ENCODE results near the gene TTLL6. TPM values are rescaled to one million over a fixed set of nuclear protein-coding genes. Genes with fewer than 3 reads are reported as not detected.

Gene TTLL6
- total RNA-seq, 1 donor from 2014 or later: not detected

DNA sequence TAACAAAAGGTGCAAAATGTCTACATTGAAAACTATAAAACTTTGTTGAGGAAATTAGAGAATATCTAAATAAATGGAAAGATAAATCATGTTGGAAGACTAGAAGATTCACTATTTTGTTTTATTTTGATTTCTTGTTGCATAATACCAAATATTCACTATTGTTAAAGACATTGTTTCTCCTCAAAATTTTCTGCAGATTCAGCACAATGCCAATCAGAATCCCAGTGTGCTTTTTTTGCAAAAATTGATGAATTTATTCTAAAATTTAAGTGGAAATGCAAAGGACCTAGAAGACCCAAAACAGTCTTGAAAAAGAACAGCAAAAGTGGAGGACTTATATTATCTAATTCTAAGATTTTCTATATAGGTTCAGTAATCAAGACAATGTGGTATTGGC, 40.4 kb downstream of the TTLL6 start:
- Mint-ChIP-seq H3K36me3 (ENCODE audit: low read depth, unreplicated experiment) (no peaks in the 10 kb centered on the region), H3K27ac (ENCODE audit: unreplicated experiment) (no peak overlapping the region), H3K4me1 (ENCODE audit: low read depth, unreplicated experiment) (no peaks in the 10 kb centered on the region), H3K4me3 (ENCODE audit: unreplicated experiment) (no peak overlapping the region), H3K27me3 (ENCODE audit: low read depth, unreplicated experiment) (peaks cover 26% of the 10 kb centered on the region), H3K9me3 (ENCODE audit: unreplicated experiment) (peaks cover 2% of the 10 kb centered on the region)
- DNase-seq (ENCODE audit: low read depth): no peak
- Histone ChIP-seq H3K27ac (ENCODE audit: low read depth, low read length) (no peak overlapping the region), H3K4me2 (ENCODE audit: low read length) (no peak overlapping the region), H3K9ac (ENCODE audit: low read length) (no peak overlapping the region), H3K36me3 (ENCODE audit: insufficient read depth, low read length) (no peaks in the 10 kb centered on the region), H3K27me3 (ENCODE audit: insufficient read depth, low read length) (peaks cover 3% of the 10 kb centered on the region), H3K9me3 (ENCODE audit: insufficient read depth, low read depth, low read length) (no peaks in the 10 kb centered on the region), H3K4me1 (ENCODE audit: insufficient read depth, low read length) (no peaks in the 10 kb centered on the region), H3K79me2 (ENCODE audit: insufficient read depth, low read length) (no peaks in the 10 kb centered on the region), H3K4me3 (ENCODE audit: insufficient read depth, low read depth, low read length) (no peak overlapping the region), H2AFZ (ENCODE audit: low read depth, low read length) (no peak overlapping the region), H4K20me1 (ENCODE audit: insufficient read depth, low read length) (no peaks in the 10 kb centered on the region)
- FAIRE-seq: no peak
- TF ChIP-seq, protein P1, sequence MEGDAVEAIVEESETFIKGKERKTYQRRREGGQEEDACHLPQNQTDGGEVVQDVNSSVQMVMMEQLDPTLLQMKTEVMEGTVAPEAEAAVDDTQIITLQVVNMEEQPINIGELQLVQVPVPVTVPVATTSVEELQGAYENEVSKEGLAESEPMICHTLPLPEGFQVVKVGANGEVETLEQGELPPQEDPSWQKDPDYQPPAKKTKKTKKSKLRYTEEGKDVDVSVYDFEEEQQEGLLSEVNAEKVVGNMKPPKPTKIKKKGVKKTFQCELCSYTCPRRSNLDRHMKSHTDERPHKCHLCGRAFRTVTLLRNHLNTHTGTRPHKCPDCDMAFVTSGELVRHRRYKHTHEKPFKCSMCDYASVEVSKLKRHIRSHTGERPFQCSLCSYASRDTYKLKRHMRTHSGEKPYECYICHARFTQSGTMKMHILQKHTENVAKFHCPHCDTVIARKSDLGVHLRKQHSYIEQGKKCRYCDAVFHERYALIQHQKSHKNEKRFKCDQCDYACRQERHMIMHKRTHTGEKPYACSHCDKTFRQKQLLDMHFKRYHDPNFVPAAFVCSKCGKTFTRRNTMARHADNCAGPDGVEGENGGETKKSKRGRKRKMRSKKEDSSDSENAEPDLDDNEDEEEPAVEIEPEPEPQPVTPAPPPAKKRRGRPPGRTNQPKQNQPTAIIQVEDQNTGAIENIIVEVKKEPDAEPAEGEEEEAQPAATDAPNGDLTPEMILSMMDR (IDR thresholded peaks at IDR 0.05; ENCODE audit: insufficient read depth, low read depth, low read length): no peak
- no peak for TF ChIP-seq EZH2 (IDR thresholded peaks at IDR 0.05; ENCODE audit: insufficient read depth, low read length)

DNA sequence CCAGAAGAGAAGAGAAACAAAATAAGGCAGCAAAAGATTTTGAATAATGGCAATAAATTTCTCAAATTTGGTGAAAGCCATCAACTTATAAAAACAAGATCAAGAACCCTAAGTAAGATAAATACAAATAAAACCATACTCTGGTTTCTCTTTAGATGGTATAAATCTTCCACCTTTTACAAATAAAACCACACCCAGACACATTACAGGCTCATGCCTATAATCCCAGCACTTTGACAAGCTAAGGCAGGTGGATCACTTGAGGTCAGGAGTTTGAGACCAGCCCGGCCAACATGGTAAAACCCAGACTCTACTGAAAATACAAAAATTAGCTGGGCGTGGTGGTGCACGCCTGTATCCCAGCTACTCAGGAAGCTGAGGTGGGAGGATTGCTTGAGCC, 43.8 kb downstream of the TTLL6 start:
- Histone ChIP-seq H3K27me3 (ENCODE audit: insufficient read depth, low read length) (peaks cover 7% of the 10 kb centered on the region), H3K79me2 (ENCODE audit: insufficient read depth, low read length) (no peaks in the 10 kb centered on the region), H3K9me3 (ENCODE audit: insufficient read depth, low read depth, low read length) (no peaks in the 10 kb centered on the region), H3K4me2 (ENCODE audit: low read length) (no peak overlapping the region), H4K20me1 (ENCODE audit: insufficient read depth, low read length) (no peaks in the 10 kb centered on the region), H2AFZ (ENCODE audit: low read depth, low read length) (no peak overlapping the region), H3K4me1 (ENCODE audit: insufficient read depth, low read length) (no peaks in the 10 kb centered on the region), H3K36me3 (ENCODE audit: insufficient read depth, low read length) (no peaks in the 10 kb centered on the region), H3K4me3 (ENCODE audit: insufficient read depth, low read depth, low read length) (no peak overlapping the region), H3K27ac (ENCODE audit: low read depth, low read length) (no peak overlapping the region), H3K9ac (ENCODE audit: low read length) (no peak overlapping the region)
- TF ChIP-seq EZH2 (IDR thresholded peaks at IDR 0.05; ENCODE audit: insufficient read depth, low read length): no peak
- TF ChIP-seq, protein P1 (IDR thresholded peaks at IDR 0.05; ENCODE audit: insufficient read depth, low read depth, low read length): no peak
- H3K9me3 Mint-ChIP-seq (ENCODE audit: unreplicated experiment): peaks cover 2% of the 10 kb centered on the region
- H3K4me1 Mint-ChIP-seq (ENCODE audit: low read depth, unreplicated experiment): no peaks in the 10 kb centered on the region
- no peak overlapping the region for H3K27ac Mint-ChIP-seq (ENCODE audit: unreplicated experiment)
- no peak overlapping the region for H3K4me3 Mint-ChIP-seq (ENCODE audit: unreplicated experiment)
- H3K36me3 Mint-ChIP-seq (ENCODE audit: low read depth, unreplicated experiment): no peaks in the 10 kb centered on the region
- peaks cover 25% of the 10 kb centered on the region for H3K27me3 Mint-ChIP-seq (ENCODE audit: low read depth, unreplicated experiment)
- FAIRE-seq (no peak), DNase-seq (ENCODE audit: low read depth) (no peak)

DNA sequence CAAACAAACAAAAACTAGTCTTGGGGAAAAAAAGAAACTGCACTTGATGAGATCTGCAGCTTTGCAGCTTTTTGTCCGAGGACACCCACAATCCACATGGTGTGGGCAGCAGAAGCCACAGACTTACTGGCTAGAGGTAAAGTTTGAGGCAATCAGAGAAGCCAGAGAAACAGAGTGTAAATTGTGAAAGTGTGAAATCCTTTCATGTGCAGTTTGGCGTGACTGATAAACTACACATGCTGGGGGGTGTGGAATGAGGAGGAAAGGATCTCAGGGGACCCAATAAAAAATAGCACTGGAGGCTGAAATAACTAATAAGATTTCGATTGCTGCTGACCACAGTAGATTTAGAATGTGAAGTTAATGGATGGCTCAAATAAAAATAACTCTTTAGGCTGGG, 46.1 kb downstream of the TTLL6 start:
- no peak overlapping the region for H3K4me2 ChIP-seq (ENCODE audit: low read length)
- H3K4me3 ChIP-seq (ENCODE audit: insufficient read depth, low read depth, low read length): no peak overlapping the region
- H3K27me3 ChIP-seq (ENCODE audit: insufficient read depth, low read length): peaks cover 14% of the 10 kb centered on the region
- Mint-ChIP-seq H3K36me3 (ENCODE audit: low read depth, unreplicated experiment) (no peaks in the 10 kb centered on the region), H3K4me1 (ENCODE audit: low read depth, unreplicated experiment) (no peaks in the 10 kb centered on the region), H3K4me3 (ENCODE audit: unreplicated experiment) (no peak overlapping the region), H3K27me3 (ENCODE audit: low read depth, unreplicated experiment) (peaks cover 39% of the 10 kb centered on the region), H3K9me3 (ENCODE audit: unreplicated experiment) (peaks cover 5% of the 10 kb centered on the region), H3K27ac (ENCODE audit: unreplicated experiment) (no peak overlapping the region)
- H3K79me2 ChIP-seq (ENCODE audit: insufficient read depth, low read length): no peaks in the 10 kb centered on the region
- TF ChIP-seq EZH2 (IDR thresholded peaks at IDR 0.05; ENCODE audit: insufficient read depth, low read length): no peak
- TF ChIP-seq, protein P1 (IDR thresholded peaks at IDR 0.05; ENCODE audit: insufficient read depth, low read depth, low read length): no peak
- no peak overlapping the region for H3K9ac ChIP-seq (ENCODE audit: low read length)
- H4K20me1 ChIP-seq (ENCODE audit: insufficient read depth, low read length): no peaks in the 10 kb centered on the region
- no peaks in the 10 kb centered on the region for H3K36me3 ChIP-seq (ENCODE audit: insufficient read depth, low read length)
- no peak overlapping the region for H2AFZ ChIP-seq (ENCODE audit: low read depth, low read length)
- no peaks in the 10 kb centered on the region for H3K9me3 ChIP-seq (ENCODE audit: insufficient read depth, low read depth, low read length)
- DNase-seq (ENCODE audit: low read depth) (no peak), FAIRE-seq (no peak)
- no peak overlapping the region for H3K27ac ChIP-seq (ENCODE audit: low read depth, low read length)
- H3K4me1 ChIP-seq (ENCODE audit: insufficient read depth, low read length): no peaks in the 10 kb centered on the region

Data from astrocyte (in vitro differentiated cells and primary cell).